Osteoblast (primary cell): ENCODE results near the gene PNPLA7. TPM values are rescaled to one million over a fixed set of nuclear protein-coding genes. Genes with fewer than 3 reads are reported as not detected.
A peak's percentile ranks its signal among the peaks of the same experiment; 100 is the strongest.

Experiments
- DNase-seq: peaks from one replicate; pipeline ENCODE4 v3.0.0; 2011; ENCODE audit warnings: low spot score, mixed read lengths; ENCODE audit not compliant: insufficient read length; ENCODE audit errors: missing footprints
- H2AFZ ChIP-seq: 2 replicates; pipeline ENCODE4 v1.6.0; 2011; ENCODE audit warnings: mild to moderate bottlenecking, low read length
- H3K27ac ChIP-seq: 2 replicates; pipeline ENCODE4 v1.5.1; 2011; ENCODE audit warnings: mild to moderate bottlenecking, low read depth, low read length, moderate library complexity
- H3K27me3 ChIP-seq: 2 replicates; pipeline ENCODE4 v1.6.0; 2012; ENCODE audit warnings: mild to moderate bottlenecking, control low read depth, inconsistent platforms, low read length, moderate library complexity; ENCODE audit not compliant: insufficient read depth
- H3K36me3 ChIP-seq: 2 replicates; pipeline ENCODE4 v1.5.1; 2011; ENCODE audit warnings: mild to moderate bottlenecking, low read length, control low read depth, moderate library complexity; ENCODE audit not compliant: insufficient read depth
- H3K4me1 ChIP-seq: 2 replicates; pipeline ENCODE4 v1.5.1; 2011; ENCODE audit warnings: mild to moderate bottlenecking, low read length, control low read depth, moderate library complexity; ENCODE audit not compliant: insufficient read depth
- H3K4me2 ChIP-seq: 2 replicates; pipeline ENCODE4 v1.6.0; 2011; ENCODE audit warnings: mild to moderate bottlenecking, low read length; ENCODE audit not compliant: insufficient read depth
- H3K4me3 ChIP-seq: fragments of 200-600 bp; sonication (generic); 3 replicates; pipeline ENCODE4 v1.5.1; 2012; ENCODE audit warnings: mild to moderate bottlenecking, low read length, inconsistent platforms; ENCODE audit not compliant: insufficient read depth
- H3K79me2 ChIP-seq: 2 replicates; pipeline ENCODE4 v1.6.0; 2012; ENCODE audit warnings: mild to moderate bottlenecking, low read length, control low read depth, inconsistent platforms; ENCODE audit not compliant: insufficient read depth
- H3K9me3 ChIP-seq: 2 replicates; pipeline ENCODE4 v1.5.1; 2011; ENCODE audit warnings: low read depth, low read length, control low read depth
- H4K20me1 ChIP-seq: 2 replicates; pipeline ENCODE4 v1.6.0; 2012; ENCODE audit warnings: mild to moderate bottlenecking, low read length, control low read depth; ENCODE audit not compliant: insufficient read depth
- CTCF ChIP-seq: IDR thresholded peaks from 2 replicates; pipeline ENCODE4 v1.5.1; 2011; ENCODE audit warnings: mild to moderate bottlenecking, low read depth, low read length, moderate library complexity; ENCODE audit errors: extremely low read depth
- total RNA-seq: library from RNA; depleted of rRNA; stranded (reverse); fragments of >200 nt; gene quantifications from 2 replicates; pipeline ENCODE4 v1.2.3, GENCODE V29; 2012

The PNPLA7 gene
- total RNA-seq, 1 donor, result 1.8 TPM

- no peaks in the 10 kb centered on the region for H3K27me3 ChIP-seq
- no peaks in the 10 kb centered on the region for H3K4me1 ChIP-seq
- no peaks in the 10 kb centered on the region for H3K36me3 ChIP-seq
- peak; percentile 74 for DNase-seq
- H3K27ac ChIP-seq, result no peak overlapping the region
- H4K20me1 ChIP-seq, result no peaks in the 10 kb centered on the region
- H3K9me3 ChIP-seq, result no peaks in the 10 kb centered on the region
- H3K4me2 ChIP-seq, result no peak overlapping the region
- no peaks in the 10 kb centered on the region for H3K79me2 ChIP-seq
- H2AFZ ChIP-seq, result no peak overlapping the region
- H3K4me3 ChIP-seq, result no peak overlapping the region
- no peak for TF ChIP-seq CTCF
Measured at GRCh38 chr9:137429974-137430722, 120.1 kb downstream of the PNPLA7 start.

DNA sequence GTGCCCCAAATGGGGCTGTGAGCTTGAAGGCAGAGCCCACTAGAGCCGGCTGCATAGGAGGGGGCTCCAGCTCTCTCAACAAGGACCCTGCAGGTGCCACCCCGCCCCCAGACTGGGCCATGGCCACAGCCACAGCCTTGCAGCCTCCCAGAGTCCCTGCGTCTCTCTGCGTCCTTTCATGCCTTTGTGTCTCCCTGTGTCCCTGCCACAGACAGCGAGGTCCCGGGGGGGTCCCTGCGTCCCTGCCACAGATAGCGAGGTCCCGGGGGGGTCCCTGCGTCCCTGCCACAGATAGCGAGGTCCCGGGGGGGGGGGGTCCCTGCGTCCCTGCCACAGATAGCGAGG, 120.7 kb downstream of the PNPLA7 start:
- no peak for DNase-seq
- no peak overlapping the region for H3K4me3 ChIP-seq
- no peak overlapping the region for H2AFZ ChIP-seq
- TF ChIP-seq CTCF, result no peak
- no peaks in the 10 kb centered on the region for H3K36me3 ChIP-seq
- no peak overlapping the region for H3K27ac ChIP-seq
- no peaks in the 10 kb centered on the region for H4K20me1 ChIP-seq
- no peaks in the 10 kb centered on the region for H3K79me2 ChIP-seq
- H3K4me1 ChIP-seq, result peaks cover 4% of the 10 kb centered on the region
- no peak overlapping the region for H3K4me2 ChIP-seq
- H3K9me3 ChIP-seq, result no peaks in the 10 kb centered on the region
- no peaks in the 10 kb centered on the region for H3K27me3 ChIP-seq

- no peak for DNase-seq
- Histone ChIP-seq H3K4me2 (no peak overlapping the region), H4K20me1 (no peaks in the 10 kb centered on the region), H3K36me3 (no peaks in the 10 kb centered on the region), H3K27ac (no peak overlapping the region), H3K9me3 (no peaks in the 10 kb centered on the region), H3K4me3 (no peak overlapping the region), H2AFZ (no peak overlapping the region), H3K4me1 (peaks cover 4% of the 10 kb centered on the region), H3K27me3 (no peaks in the 10 kb centered on the region), H3K79me2 (no peaks in the 10 kb centered on the region)
- TF ChIP-seq CTCF, result no peak
Measured at GRCh38 chr9:137428841-137429545, 121.2 kb downstream of the PNPLA7 start.

- H4K20me1 ChIP-seq, result no peaks in the 10 kb centered on the region
- no peak overlapping the region for H3K4me3 ChIP-seq
- H3K9me3 ChIP-seq, result no peaks in the 10 kb centered on the region
- TF ChIP-seq CTCF, result no peak
- no peak overlapping the region for H2AFZ ChIP-seq
- DNase-seq, result no peak
- H3K4me1 ChIP-seq, result peaks cover 4% of the 10 kb centered on the region
- H3K79me2 ChIP-seq, result no peaks in the 10 kb centered on the region
- H3K4me2 ChIP-seq, result no peak overlapping the region
- H3K27me3 ChIP-seq, result no peaks in the 10 kb centered on the region
- no peaks in the 10 kb centered on the region for H3K36me3 ChIP-seq
- no peak overlapping the region for H3K27ac ChIP-seq
Measured at GRCh38 chr9:137428311-137428630, 121.9 kb downstream of the PNPLA7 start.
